Cortex of kidney (tissue), 1 donor: Measurements from ENCODE around the gene NCAPH2.

Experiments
- DNase-seq: peaks from one replicate; lab custom pipeline; 2025; lab: John Stamatoyannopoulos, UW

NCAPH2 gene

GRCh38 chr22:50548921-50549790, 41.1 kb downstream of the NCAPH2 start:
- DNase-seq: no peak

GRCh38 chr22:50550395-50550794, 42.4 kb downstream of the NCAPH2 start:
- DNase-seq: no peak

DNA sequence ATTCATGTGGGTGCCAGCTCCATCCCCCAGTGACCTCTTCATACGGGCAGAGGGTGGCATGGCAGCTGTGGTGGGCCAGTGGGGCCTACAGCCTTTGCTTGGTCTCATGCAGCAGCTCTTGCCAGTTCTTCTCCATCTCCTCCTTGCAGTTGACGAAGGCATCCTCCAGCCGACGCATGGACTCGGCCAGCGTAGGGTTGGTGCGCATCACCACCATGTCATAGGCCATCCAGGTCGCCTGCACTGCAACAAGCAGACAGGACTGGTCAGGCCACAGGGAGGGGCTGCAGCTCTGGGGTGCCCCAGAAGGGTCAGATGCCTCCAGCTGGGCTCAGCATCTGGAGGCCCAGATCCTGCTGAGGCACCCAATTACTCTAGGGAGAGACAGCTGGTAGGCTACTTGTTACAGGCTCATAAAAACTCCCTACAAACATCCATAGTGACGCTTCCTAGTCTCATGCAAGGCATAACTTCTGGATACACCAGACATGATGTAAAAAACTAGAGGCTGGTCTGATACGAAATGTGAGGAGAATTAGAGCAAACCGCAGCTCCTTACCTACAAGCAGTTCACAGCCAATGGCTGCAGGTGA, 43.2 kb downstream of the NCAPH2 start:
- DNase-seq: no peak

DNA sequence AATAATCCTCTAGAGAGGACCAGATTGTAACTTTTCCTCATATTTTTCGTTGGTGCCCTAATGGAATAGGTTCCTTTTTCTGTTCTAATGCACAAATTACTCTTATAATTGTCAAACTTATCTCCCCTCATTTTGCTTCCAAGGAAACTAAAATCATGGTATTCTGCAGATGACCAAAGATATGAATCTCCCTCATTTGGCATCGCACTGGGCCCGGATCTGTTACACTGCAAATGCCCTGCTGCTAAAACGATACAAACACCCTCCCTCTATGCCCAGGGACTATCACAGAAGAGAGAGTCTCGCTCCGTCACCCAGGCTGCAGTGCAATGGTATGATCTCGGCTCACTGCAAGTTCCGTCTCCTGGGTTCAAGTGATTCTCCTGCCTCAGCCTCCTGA, 45.3 kb downstream of the NCAPH2 start:
- DNase-seq: no peak

DNA sequence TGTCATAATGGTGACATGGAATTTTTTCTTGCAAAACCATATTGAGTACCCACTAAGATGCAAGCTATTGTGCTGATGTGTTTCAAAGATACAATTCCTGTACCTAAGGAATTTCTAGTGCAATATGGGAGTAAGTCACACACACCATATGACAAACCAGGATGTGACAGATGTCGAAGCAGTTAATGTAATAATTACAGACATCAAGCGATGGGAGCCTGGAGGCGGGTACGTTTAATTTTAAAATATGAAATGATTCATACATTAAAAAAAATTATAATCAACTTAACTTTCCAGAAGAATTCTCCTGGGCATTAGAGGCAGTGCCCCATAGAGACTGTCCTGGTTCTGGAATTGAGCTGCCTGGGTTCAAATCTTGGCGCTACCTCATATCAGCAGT, 48.7 kb downstream of the NCAPH2 start:
- no peak for DNase-seq

GRCh38 chr22:50560034-50560433, 52.0 kb downstream of the NCAPH2 start:
- no peak for DNase-seq

- no peak for DNase-seq
Observed at GRCh38 chr22:50561401-50562358, 53.7 kb downstream of the NCAPH2 start.

DNA sequence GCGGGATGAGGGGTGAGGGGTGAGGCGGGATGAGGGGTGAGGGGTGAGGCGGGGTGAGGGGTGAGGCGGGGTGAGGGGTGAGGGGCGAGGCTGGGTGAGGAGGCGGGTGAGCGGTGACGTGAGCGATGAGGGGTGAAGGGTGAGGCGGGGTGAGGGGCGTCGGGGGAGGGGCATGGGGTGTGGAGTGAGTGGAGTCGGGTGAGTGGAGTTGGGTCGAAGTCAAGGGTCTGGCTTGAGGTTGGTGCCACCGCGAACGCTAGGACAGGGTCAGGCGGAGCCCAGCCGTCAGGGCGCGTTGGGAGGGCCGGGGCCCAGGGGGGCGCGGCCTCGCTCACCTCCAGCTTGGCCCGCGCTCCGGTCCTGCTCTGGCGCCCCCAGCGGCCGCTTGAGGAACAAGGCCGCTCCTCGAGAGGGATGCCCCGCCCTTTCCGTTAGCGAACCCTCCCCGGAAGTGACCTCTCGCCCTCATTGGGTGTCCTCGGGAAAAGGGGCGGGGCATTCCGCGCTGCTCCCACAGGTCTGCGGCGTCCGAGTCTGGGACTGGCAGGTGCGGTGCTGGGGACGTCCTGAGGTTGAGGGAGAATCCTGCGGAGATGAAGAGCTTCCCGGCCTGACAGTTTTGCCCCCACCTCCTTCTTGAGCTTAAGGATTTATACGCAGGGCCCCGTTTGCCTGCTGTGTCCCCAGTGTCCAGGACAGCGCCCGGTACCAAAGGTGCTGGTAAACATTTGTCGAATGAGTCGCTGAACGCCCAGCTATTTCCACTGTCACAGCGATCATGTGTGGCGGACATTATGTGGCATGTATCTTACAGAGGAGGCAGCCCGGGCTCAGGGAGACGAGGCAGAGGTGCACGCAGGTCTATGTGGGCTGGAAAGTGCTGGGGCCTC, 54.7 kb downstream of the NCAPH2 start, which contains the start of gene SYCE3:
Gene SYCE3 (minus strand): TSS at position 397 of the 890 bp plus-strand sequence. CDS start 6,514 bp downstream, outside the sequence.
- DNase-seq: peak; percentile 51

DNA sequence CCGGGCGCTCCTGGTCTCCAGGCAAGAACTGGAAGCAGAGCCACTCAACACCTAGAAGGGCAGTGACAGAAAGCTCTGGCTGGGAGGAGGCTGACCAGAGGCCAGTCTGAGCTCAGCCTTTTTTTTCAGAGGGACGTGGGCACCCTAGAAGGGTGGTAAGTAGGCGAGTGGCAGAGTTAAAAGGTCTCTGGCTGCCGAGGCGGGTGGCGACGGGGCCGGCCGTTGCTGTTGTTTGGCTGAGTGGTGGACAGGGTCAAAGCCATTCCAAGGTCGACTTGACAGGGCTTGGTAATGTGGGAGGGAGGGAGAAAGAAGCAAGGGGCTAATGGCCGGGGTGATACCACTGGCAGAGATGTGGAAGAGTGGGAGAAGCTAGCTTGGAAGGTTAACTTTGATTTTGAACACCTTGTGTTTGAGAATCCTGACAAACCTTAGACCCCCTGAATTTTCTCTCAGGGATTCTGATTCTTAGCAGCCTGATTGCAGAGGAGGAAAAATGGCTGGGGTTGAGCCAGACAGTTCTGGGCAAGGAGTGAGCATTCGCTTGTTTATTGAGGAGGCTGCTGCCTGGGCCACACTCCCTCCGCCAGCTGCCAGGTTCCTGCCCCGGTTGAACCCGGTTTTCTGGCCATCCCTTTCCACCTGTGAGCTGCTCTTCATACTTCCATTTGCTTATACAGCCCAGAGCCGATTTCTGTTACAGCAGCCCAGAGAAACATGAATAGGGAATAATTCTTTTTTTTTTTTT, 55.6 kb downstream of the NCAPH2 start:
- no peak for DNase-seq

GRCh38 chr22:50564289-50564688, 56.3 kb downstream of the NCAPH2 start:
- DNase-seq: no peak

GRCh38 chr22:50567721-50568252, 59.8 kb downstream of the NCAPH2 start:
- DNase-seq: no peak

DNA sequence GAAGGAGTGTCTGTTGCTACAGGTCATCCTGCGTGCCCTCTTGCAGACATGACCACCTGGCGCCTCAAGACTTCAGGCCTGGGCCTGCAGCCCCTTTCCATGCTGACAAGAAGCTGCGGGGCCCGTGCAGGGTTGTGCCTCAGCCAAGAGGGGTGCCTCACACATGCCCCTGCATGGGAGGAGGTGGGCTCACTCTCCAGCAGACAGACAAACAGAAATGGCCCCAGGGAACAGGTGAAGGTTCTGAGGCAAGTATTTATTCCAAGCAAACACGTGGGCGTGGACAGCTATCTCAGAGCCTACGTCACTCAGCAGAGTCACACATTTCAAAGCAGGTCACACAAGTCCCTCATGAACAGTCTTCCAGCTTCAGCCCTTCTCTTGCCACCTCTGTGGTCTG, 60.6 kb downstream of the NCAPH2 start:
- DNase-seq: no peak

GRCh38 chr22:50569041-50569459, 61.0 kb downstream of the NCAPH2 start:
- DNase-seq: no peak

GRCh38 chr22:50569896-50570535, 62.0 kb downstream of the NCAPH2 start:
- DNase-seq: no peak

GRCh38 chr22:50570861-50571260, 62.8 kb downstream of the NCAPH2 start:
- DNase-seq: no peak

DNA sequence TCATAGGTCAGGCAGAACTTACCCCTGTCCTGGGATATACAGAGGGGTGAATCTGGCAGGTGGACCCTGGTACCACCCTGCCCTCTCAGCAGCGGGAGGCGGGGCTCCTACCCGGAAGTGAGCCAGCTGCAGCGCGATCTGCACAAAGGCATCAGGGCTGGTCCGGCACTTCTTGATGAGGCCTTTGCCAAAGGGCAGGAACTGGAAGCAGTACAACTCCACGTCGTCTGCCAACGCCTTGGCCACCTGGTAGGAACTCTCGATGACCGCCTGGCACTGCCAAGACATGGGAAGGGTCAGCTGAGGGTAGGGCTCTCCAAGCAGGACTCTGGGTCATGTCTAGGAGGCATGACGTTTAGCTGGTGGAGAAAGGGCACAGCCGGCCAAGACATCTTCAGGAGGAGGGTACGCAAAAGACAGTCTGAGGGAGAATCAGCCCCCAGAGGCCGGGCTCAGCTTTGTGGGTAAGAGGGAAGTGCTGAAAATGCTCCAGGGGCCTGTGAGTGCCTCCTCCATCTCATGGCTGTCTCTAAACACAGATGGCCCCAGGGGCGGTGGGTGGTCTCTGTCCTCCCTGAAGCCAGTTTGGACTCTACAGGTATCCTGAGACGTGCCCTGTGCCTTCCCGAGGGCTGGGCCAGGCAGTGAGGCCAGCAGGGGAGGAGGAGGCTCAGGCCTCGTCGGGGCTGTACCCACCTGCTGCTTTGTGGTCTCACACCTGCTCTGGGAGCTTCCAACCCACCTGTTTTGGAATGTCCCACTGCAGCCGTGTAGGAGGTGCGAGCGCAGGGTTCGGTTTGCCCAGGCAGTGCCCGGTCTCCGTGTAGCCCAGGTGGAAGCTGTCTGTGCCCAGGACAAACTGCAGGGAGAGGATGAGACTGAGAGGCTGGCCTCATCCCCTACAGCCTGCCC, 63.5 kb downstream of the NCAPH2 start:
- no peak for DNase-seq

DNA sequence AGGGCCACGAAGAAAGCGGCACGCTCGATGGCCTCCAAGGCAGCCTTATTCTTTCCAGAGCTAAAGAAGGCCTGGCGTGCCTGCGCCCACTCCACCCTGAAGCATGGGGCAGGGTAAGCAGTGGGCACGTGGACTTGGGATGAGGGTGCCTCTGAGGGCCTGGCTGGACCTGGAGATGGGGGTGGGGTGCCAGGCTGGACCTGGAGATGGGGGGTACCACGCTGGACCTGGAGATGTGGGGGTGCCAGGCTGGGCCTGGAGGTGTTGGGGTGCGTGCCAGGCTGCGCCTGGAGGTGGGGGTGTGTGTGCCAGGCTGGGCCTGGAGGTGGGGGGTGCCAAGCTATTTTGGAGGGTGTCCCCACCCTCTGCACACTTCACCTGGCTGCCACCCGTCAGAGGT, 64.9 kb downstream of the NCAPH2 start:
- DNase-seq: no peak

- DNase-seq: no peak
Observed at GRCh38 chr22:50573491-50574382, 65.7 kb downstream of the NCAPH2 start.
